ENCODE data around the gene HAGHL.

- TF ChIP-seq ZSCAN16 (tag by site-specific recombination; IDR thresholded peaks at IDR 0.05) (no peak), ZNF24 (tag by site-specific recombination; IDR thresholded peaks at IDR 0.05) (no peak), ZNF645 (tag by site-specific recombination; IDR thresholded peaks at IDR 0.05) (no peak), ZNF274 (IDR thresholded peaks at IDR 0.05; ENCODE audit: low read length) (no peak), ZNF274 (tag by site-specific recombination; IDR thresholded peaks at IDR 0.05; ENCODE audit: borderline replicate concordance) (no peak), CTCF (tag by site-specific recombination; IDR thresholded peaks at IDR 0.05) (no peak), TCF7L2 (IDR thresholded peaks at IDR 0.05; ENCODE audit: borderline replicate concordance, low read depth, low read length) (no peak), ZFP69B (tag by site-specific recombination; IDR thresholded peaks at IDR 0.05) (no peak), ZNF16 (tag by site-specific recombination; IDR thresholded peaks at IDR 0.05; ENCODE audit: low read depth) (no peak), ZNF670 (tag by site-specific recombination; IDR thresholded peaks at IDR 0.05; ENCODE audit: low read depth) (no peak), ZNF776 (tag by site-specific recombination; IDR thresholded peaks at IDR 0.05; ENCODE audit: borderline replicate concordance) (no peak), PBX3 (CRISPR knock-in tag; IDR thresholded peaks at IDR 0.05) (no peak), ZNF561 (tag by site-specific recombination; IDR thresholded peaks at IDR 0.05; ENCODE audit: borderline replicate concordance) (no peak), ZBTB11 (tag by site-specific recombination; conservative IDR thresholded peaks at IDR 0.05; ENCODE audit: low read depth) (no peak), SETDB1 (IDR thresholded peaks at IDR 0.05; ENCODE audit: insufficient read length, low read length) (no peak)
Measured at GRCh38 chr16:687499-687898, 39.4 kb upstream of the HAGHL start.

Measured in HEK293 (cell line).